Mesendoderm (in vitro differentiated cells): ENCODE measurements around the gene LY6G6F.

Experiments
- DNase-seq: peaks from one replicate; pipeline ENCODE4 v3.0.0; 2013
- H2AK5ac ChIP-seq: 2 replicates; pipeline ENCODE4 v1.6.1; 2013; ENCODE audit warnings: low read length, inconsistent platforms
- H2BK120ac ChIP-seq: 2 replicates; pipeline ENCODE4 v1.6.1; 2013; ENCODE audit warnings: low read depth, mild to moderate bottlenecking, low read length, moderate library complexity, mixed read lengths
- H2BK15ac ChIP-seq: replicated peaks from 2 replicates; pipeline ENCODE4 v1.6.1; 2013; ENCODE audit warnings: low read depth, mild to moderate bottlenecking, moderate library complexity
- H2BK5ac ChIP-seq: 2 replicates; pipeline ENCODE4 v1.6.1; 2013; ENCODE audit warnings: low read length, inconsistent platforms
- H3K18ac ChIP-seq: 2 replicates; pipeline ENCODE4 v1.6.1; 2013; ENCODE audit warnings: mild to moderate bottlenecking, low read length, mixed read lengths
- H3K23ac ChIP-seq: one replicate; pipeline ENCODE4 v1.6.1; 2013; ENCODE audit warnings: low read length
- H3K27ac ChIP-seq: 2 replicates; pipeline ENCODE4 v1.5.1; 2013; ENCODE audit warnings: low read depth, mild to moderate bottlenecking, inconsistent platforms, low read length, moderate library complexity
- H3K27me3 ChIP-seq: 2 replicates; pipeline ENCODE4 v1.6.1; 2013; ENCODE audit warnings: low read length, control low read depth, mild to moderate bottlenecking, inconsistent platforms; ENCODE audit not compliant: insufficient read depth, poor library complexity
- H3K36me3 ChIP-seq: 2 replicates; pipeline ENCODE4 v1.6.1; 2013; ENCODE audit warnings: low read length, inconsistent platforms; ENCODE audit not compliant: control insufficient read depth, insufficient read depth
- H3K4ac ChIP-seq: one replicate; pipeline ENCODE4 v1.6.1; 2013; ENCODE audit warnings: low read depth, mild to moderate bottlenecking, low read length, moderate library complexity
- H3K4me1 ChIP-seq: 2 replicates; pipeline ENCODE4 v1.6.1; 2013; ENCODE audit warnings: low read depth, low read length, inconsistent platforms; ENCODE audit not compliant: control insufficient read depth
- H3K4me2 ChIP-seq: 2 replicates; pipeline ENCODE4 v1.6.1; 2013; ENCODE audit warnings: low read length
- H3K4me3 ChIP-seq: 2 replicates; pipeline ENCODE4 v1.5.1; 2013; ENCODE audit warnings: mild to moderate bottlenecking, low read length
- H3K56ac ChIP-seq: one replicate; pipeline ENCODE4 v1.6.1; 2013; ENCODE audit warnings: low read length
- H3K79me1 ChIP-seq: 2 replicates; pipeline ENCODE4 v1.6.1; 2013; ENCODE audit warnings: low read length, inconsistent platforms
- H3K79me2 ChIP-seq: 2 replicates; pipeline ENCODE4 v1.6.1; 2013; ENCODE audit warnings: mild to moderate bottlenecking, low read length; ENCODE audit not compliant: control insufficient read depth, insufficient read depth
- H3K9ac ChIP-seq: 2 replicates; pipeline ENCODE4 v1.6.1; 2013; ENCODE audit warnings: low read length, inconsistent platforms
- H4K5ac ChIP-seq: one replicate; pipeline ENCODE4 v1.6.1; 2013; ENCODE audit warnings: low read length
- H4K8ac ChIP-seq: one replicate; pipeline ENCODE4 v1.6.1; 2013; ENCODE audit warnings: low read depth, mild to moderate bottlenecking, control low read depth, low read length, moderate library complexity
- WGBS: extraction: QIAGEN DNeasy Blood & Tissue Kit; methylation state at CpG from one replicate; pipeline ENCODE4 v1.1.7; 2013; ENCODE audit warnings: low lambda C conversion rate, missing lambda C conversion rate; ENCODE audit not compliant: insufficient coverage; ENCODE audit errors: extremely low coverage; 5-methylcytosine and 5-hydroxymethylcytosine counted together

LY6G6F gene

DNA sequence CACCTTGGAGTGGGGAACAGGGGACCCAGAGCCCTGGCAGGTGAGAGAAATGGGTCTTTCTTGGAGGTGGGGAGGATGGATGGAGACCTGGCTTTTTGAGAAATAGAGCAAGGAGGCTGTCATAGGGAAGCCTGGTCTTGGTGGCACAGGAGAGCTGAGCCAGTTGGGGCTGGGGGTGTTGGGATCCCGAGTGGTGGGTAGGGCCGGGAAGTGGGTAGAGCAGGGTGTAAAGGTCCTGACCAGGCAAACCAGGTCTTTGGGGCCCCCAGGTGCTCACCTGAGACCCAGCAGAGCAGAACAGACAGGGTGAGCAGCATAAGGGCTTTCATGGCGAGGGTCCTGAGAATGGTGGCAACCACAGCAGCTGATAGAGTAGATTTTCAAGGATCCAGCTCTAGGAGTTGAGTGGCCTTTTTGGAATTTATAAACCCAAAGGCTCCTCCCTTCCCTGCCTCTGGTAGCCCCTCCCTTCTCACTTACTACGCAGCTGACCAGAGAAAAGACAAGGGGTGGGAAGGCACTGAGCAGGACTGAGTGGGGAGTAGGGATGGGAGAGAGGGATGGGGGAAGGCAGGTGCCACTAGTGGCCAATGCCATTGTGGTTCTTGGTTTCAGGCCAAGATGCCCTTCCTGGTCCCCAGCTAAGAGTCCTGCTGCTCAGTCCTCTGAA lies 14.8 kb downstream of the LY6G6F start, which contains the start of gene LY6G6C:
TSS of gene LY6G6C (minus strand) at position 396 of the 670 bp plus-strand sequence. CDS start at position 329, 67 bp downstream.
- H2BK120ac ChIP-seq, result no peak within 1 kb of the TSS
- H3K4me2 ChIP-seq, result no peak within 1 kb of the TSS
- peaks cover 1% of the 10 kb centered on the region for H3K36me3 ChIP-seq
- H4K5ac ChIP-seq, result no peak within 1 kb of the TSS
- H2AK5ac ChIP-seq, result no peak within 1 kb of the TSS
- H3K27ac ChIP-seq, result no peak within 1 kb of the TSS
- H3K27me3 ChIP-seq, result no peaks in the 10 kb centered on the region
- H4K8ac ChIP-seq, result no peak within 1 kb of the TSS
- peaks cover 5% of the 10 kb centered on the region for H3K4me1 ChIP-seq
- H2BK5ac ChIP-seq, result no peak within 1 kb of the TSS
- DNase-seq, result no peak
- no peak within 1 kb of the TSS for H2BK15ac ChIP-seq
- H3K23ac ChIP-seq, result no peak within 1 kb of the TSS
- H3K4me3 ChIP-seq, result no peak within 1 kb of the TSS
- H3K4ac ChIP-seq, result no peak within 1 kb of the TSS
- H3K79me2 ChIP-seq, result no peaks in the 10 kb centered on the region
- no peak within 1 kb of the TSS for H3K56ac ChIP-seq
- H3K9ac ChIP-seq, result no peak within 1 kb of the TSS
- H3K18ac ChIP-seq, result no peak within 1 kb of the TSS
- no peaks in the 10 kb centered on the region for H3K79me1 ChIP-seq
- WGBS, result no CpG with 5 or more reads among the region's 4 CpGs

DNA sequence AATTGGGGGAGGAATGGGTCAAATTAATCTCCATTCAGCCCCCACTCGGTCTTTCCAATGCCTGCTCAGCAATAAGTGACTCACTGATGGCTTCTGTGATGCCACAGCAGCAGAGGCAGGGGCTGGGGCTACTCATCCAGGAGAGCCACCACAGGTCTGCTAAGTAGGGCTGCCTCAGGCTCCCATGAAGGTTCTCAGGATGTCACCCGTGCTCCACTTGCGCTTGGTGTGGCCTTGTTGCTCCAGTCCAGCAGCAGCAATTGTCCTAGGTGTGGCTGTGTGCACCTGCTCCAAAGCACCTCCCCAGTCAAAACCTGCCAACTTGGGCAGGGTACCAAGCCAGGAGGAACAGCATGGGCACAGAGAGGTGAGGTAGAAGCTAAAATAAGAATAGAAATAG lies 15.5 kb downstream of the LY6G6F start:
- Histone ChIP-seq H3K27me3 (no peaks in the 10 kb centered on the region), H2BK120ac (no peak overlapping the region), H3K9ac (no peak overlapping the region), H3K4me3 (no peak overlapping the region), H3K79me1 (no peaks in the 10 kb centered on the region), H3K4ac (no peak overlapping the region), H2AK5ac (no peak overlapping the region), H4K8ac (no peak overlapping the region), H3K36me3 (peaks cover 1% of the 10 kb centered on the region), H2BK15ac (no peak overlapping the region), H3K23ac (no peak overlapping the region), H3K79me2 (no peaks in the 10 kb centered on the region), H3K18ac (no peak overlapping the region), H3K4me2 (no peak overlapping the region), H4K5ac (no peak overlapping the region), H3K27ac (no peak overlapping the region), H2BK5ac (no peak overlapping the region), H3K56ac (no peak overlapping the region), H3K4me1 (peaks cover 5% of the 10 kb centered on the region)
- WGBS, result no CpG with 5 or more reads among the region's 3 CpGs
- DNase-seq, result no peak

DNA sequence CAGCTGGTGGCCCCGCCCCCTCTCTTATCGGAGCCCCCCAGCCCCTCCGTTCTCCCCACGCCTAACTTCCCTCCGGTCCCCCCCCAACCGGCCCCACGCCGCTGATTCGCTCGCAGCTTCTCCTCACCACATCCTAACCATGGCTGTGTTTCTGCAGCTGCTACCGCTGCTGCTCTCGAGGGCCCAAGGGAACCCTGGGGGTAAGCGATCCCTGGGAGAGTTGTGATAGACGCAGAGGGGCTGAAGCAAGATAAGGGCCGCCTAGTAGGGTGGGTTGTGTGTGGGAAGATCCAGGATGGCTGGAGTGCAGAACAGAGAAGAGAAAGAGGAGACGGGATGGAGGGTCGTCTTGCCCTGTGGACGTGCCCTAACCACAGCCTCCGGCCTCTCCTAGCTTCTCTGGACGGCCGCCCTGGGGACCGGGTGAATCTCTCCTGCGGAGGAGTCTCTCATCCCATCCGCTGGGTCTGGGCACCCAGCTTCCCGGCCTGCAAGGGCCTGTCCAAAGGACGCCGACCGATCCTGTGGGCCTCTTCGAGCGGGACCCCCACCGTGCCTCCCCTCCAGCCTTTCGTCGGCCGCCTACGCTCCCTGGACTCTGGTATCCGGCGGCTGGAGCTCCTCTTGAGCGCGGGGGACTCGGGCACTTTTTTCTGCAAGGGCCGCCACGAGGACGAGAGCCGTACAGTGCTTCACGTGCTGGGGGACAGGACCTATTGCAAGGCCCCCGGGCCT lies 16.7 kb downstream of the LY6G6F start, which contains the start of gene MPIG6B:
TSS of gene MPIG6B (plus strand) at position 129 of the 735 bp plus-strand sequence. CDS start at position 140, 11 bp downstream.
- Histone ChIP-seq H3K27me3 (no peaks in the 10 kb centered on the region), H2AK5ac (no peak within 1 kb of the TSS), H3K4me1 (peaks cover 2% of the 10 kb centered on the region), H3K18ac (no peak within 1 kb of the TSS), H4K5ac (no peak within 1 kb of the TSS), H4K8ac (no peak within 1 kb of the TSS), H3K4me3 (no peak within 1 kb of the TSS), H3K56ac (no peak within 1 kb of the TSS), H3K79me1 (peaks cover 6% of the 10 kb centered on the region), H3K23ac (no peak within 1 kb of the TSS), H2BK5ac (no peak within 1 kb of the TSS), H3K4me2 (no peak within 1 kb of the TSS), H3K36me3 (peaks cover 4% of the 10 kb centered on the region), H3K9ac (no peak within 1 kb of the TSS), H3K27ac (no peak within 1 kb of the TSS), H3K79me2 (no peaks in the 10 kb centered on the region), H2BK120ac (no peak within 1 kb of the TSS), H3K4ac (no peak within 1 kb of the TSS), H2BK15ac (no peak within 1 kb of the TSS)
- WGBS, result no CpG with 5 or more reads among the region's 46 CpGs
- DNase-seq, result no peak

DNA sequence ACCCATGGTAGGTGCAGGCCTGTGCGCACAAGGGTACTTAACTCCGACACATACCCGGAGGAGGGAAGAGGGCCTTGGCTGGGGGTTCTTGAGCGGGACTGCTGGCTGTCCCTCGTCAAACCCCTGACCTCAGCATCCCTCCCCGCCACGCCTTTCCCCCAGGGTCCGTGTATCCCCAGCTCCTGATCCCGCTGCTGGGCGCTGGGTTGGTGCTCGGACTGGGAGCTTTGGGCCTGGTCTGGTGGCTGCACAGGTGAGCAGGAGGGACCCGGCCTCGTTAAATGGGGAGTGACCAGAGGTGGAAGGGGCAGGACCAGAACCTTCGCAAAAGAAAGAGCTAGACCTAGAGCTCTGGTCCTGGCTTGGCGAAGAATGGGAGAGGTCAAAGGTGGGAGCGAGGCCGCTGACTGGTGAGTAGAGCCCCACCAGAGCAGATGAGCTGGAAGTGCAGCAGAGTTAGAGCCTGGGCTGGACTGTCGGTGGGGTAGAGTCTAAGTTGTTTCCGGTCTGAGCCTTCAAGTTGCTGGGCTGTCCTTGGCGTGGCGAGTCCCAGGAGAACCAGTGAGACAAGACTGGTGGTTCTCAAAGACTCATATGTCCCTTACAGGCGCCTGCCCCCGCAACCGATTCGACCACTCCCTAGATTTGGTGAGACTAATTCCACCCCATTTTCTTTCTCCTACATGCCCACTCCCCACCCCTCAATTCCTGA lies 17.5 kb downstream of the LY6G6F start:
- Histone ChIP-seq H2BK15ac (no peak overlapping the region), H3K56ac (no peak overlapping the region), H3K79me1 (peaks cover 10% of the 10 kb centered on the region), H3K27me3 (no peaks in the 10 kb centered on the region), H3K4ac (no peak overlapping the region), H3K4me3 (no peak overlapping the region), H3K79me2 (peaks cover 4% of the 10 kb centered on the region), H2BK5ac (no peak overlapping the region), H3K36me3 (peaks cover 4% of the 10 kb centered on the region), H4K5ac (no peak overlapping the region), H3K27ac (no peak overlapping the region), H3K9ac (no peak overlapping the region), H4K8ac (no peak overlapping the region), H2BK120ac (no peak overlapping the region), H3K4me2 (no peak overlapping the region), H3K4me1 (peaks cover 3% of the 10 kb centered on the region), H2AK5ac (no peak overlapping the region), H3K18ac (no peak overlapping the region), H3K23ac (no peak overlapping the region)
- no CpG with 5 or more reads among the region's 25 CpGs for WGBS
- DNase-seq, result no peak

DNA sequence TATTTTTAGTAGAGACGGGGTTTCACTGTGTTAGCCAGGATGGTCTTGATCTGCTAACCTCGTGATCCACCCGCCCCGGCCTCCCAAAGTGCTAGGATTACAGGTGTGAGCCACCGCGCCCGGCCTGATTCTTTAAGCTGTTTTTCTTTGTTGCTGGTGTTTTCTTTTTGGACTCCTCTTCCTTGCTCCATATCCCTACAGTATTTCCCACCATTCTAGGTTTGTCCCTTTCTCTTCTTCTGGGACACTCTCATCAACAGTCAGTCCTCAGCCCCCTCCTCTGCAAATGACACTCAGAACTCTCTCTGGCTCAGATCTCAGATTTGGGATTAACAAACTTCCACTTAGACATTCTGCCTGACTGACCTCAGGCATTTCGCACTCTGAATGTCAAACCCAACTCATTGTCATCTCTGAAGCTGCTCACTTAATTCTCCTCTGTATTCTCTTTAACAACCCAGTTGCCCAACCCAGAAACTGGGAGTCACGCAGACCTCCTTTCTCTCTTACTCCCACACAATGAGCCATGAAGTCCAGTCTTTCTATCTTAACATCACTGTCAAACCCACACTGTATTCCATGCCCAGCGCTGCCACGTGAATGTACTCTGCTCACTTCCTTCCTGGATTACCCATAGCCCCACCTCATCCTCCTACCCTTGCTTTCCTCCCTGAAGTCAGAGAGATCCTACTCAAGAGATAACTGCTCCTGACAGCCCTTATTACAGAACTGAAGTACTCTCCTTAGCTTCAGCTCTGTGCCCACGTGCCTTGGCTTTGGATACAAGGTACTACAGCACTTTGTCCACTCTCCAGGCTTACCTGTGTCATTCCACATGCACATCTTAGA lies 19.1 kb downstream of the LY6G6F start:
- Histone ChIP-seq H3K79me1 (peaks cover 10% of the 10 kb centered on the region), H2AK5ac (no peak overlapping the region), H3K56ac (no peak overlapping the region), H2BK5ac (no peak overlapping the region), H3K4me1 (peaks cover 3% of the 10 kb centered on the region), H3K18ac (no peak overlapping the region), H3K9ac (no peak overlapping the region), H3K23ac (no peak overlapping the region), H4K5ac (no peak overlapping the region), H3K27me3 (no peaks in the 10 kb centered on the region), H3K4me2 (no peak overlapping the region), H3K4me3 (no peak overlapping the region), H4K8ac (no peak overlapping the region), H3K36me3 (peaks cover 4% of the 10 kb centered on the region), H3K79me2 (peaks cover 4% of the 10 kb centered on the region), H3K27ac (no peak overlapping the region), H2BK15ac (no peak overlapping the region), H2BK120ac (no peak overlapping the region), H3K4ac (no peak overlapping the region)
- DNase-seq, result no peak
- no CpG with 5 or more reads among the region's 12 CpGs for WGBS
